Activated CD4-positive, alpha-beta T cell treated with anti-CD3 and anti-CD28 coated beads for 36 hours (primary cell): ENCODE measurements around the gene LUZP2. TPM values are rescaled to one million over a fixed set of nuclear protein-coding genes. Genes with fewer than 3 reads are reported as not detected.

ENCODE experiments used
- ATAC-seq: fragments of 200-7000 bp; cut with Tn5 transposase; one replicate; pipeline ENCODE4 v1.10.0; 2021; ENCODE audit warnings: mild to moderate bottlenecking, moderate library complexity
- CTCF ChIA-PET: fragments of 350-600 bp; sonication (Branson Sonifier 250); formaldehyde crosslinking; loops from one replicate; lab custom pipeline; 2021; ENCODE audit warnings: antibody characterized with exemption; lab: Charles Lee
- POLR2A ChIA-PET: fragments of 350-600 bp; sonication (Branson Sonifier 250); formaldehyde crosslinking; loops from one replicate; lab custom pipeline; 2021; ENCODE audit warnings: antibody characterized with exemption, inconsistent platforms; lab: Charles Lee
- DNase-seq: peaks from one replicate; pipeline ENCODE4 v3.0.0-alpha.2; 2020
- H3K27ac Mint-ChIP-seq: one replicate; pipeline ENCODE4 v1.8.0; 2021; ENCODE audit warnings: mixed read lengths
- H3K27me3 Mint-ChIP-seq: one replicate; pipeline ENCODE4 v1.8.0; 2021; ENCODE audit warnings: mixed read lengths
- H3K36me3 Mint-ChIP-seq: one replicate; pipeline ENCODE4 v1.8.0; 2021; ENCODE audit warnings: low read depth, mixed read lengths
- H3K4me1 Mint-ChIP-seq: one replicate; pipeline ENCODE4 v1.8.0; 2021; ENCODE audit warnings: mixed read lengths
- H3K4me3 Mint-ChIP-seq: one replicate; pipeline ENCODE4 v1.8.0; 2021; ENCODE audit warnings: mild to moderate bottlenecking, moderate library complexity, mixed read lengths
- H3K9me3 Mint-ChIP-seq: one replicate; pipeline ENCODE4 v1.8.0; 2021; ENCODE audit warnings: low read depth, mixed read lengths
- intact Hi-C, 2 experiments: fragments of 100-400 bp; cut with DNase I in 1 of 2; cut with micrococcal nuclease in 1 of 2; formaldehyde crosslinking; loops; one replicate each; pipeline versions ENCODE4 v1.14.2 to v1.15.1; 2022 to 2024; cut with DNase I, micrococcal nuclease
- total RNA-seq, 2 experiments: library from RNA; stranded (reverse); gene quantifications; one replicate each; pipeline ENCODE4 v1.2.3, GENCODE V29; 2021

Gene LUZP2
- total RNA-seq, 2 experiments from 2014 or later: not detected

- H3K4me1 Mint-ChIP-seq: no peaks in the 10 kb centered on the region
- intact Hi-C loops: no loop called here
- POLR2A ChIA-PET: no interaction called here
- CTCF ChIA-PET: no interaction called here
- H3K4me3 Mint-ChIP-seq: no peak overlapping the region
- H3K27ac Mint-ChIP-seq: no peak overlapping the region
- H3K36me3 Mint-ChIP-seq: no peaks in the 10 kb centered on the region
- H3K9me3 Mint-ChIP-seq: peaks cover 12% of the 10 kb centered on the region
- ATAC-seq (no peak), DNase-seq (no peak)
- no peaks in the 10 kb centered on the region for H3K27me3 Mint-ChIP-seq
Measured at GRCh38 chr11:25068451-25068850, 571.6 kb downstream of the LUZP2 start.

GRCh38 chr11:25094085-25094802, 597.4 kb downstream of the LUZP2 start:
- no peak for ATAC-seq
- Mint-ChIP-seq H3K27me3 (no peaks in the 10 kb centered on the region), H3K4me3 (no peak overlapping the region), H3K36me3 (no peaks in the 10 kb centered on the region), H3K4me1 (no peaks in the 10 kb centered on the region), H3K9me3 (peaks cover 11% of the 10 kb centered on the region), H3K27ac (no peak overlapping the region)
- ChIA-PET POLR2A (no interaction called here), CTCF (no interaction called here)
- intact Hi-C loops: no loop called here
- no peak for DNase-seq

- ChIA-PET CTCF (no interaction called here), POLR2A (no interaction called here)
- peaks cover 4% of the 10 kb centered on the region for H3K9me3 Mint-ChIP-seq
- ATAC-seq (no peak), DNase-seq (no peak)
- H3K4me3 Mint-ChIP-seq: no peak overlapping the region
- no peaks in the 10 kb centered on the region for H3K4me1 Mint-ChIP-seq
- no peak overlapping the region for H3K27ac Mint-ChIP-seq
- no peaks in the 10 kb centered on the region for H3K36me3 Mint-ChIP-seq
- intact Hi-C loops: no loop called here
- H3K27me3 Mint-ChIP-seq: no peaks in the 10 kb centered on the region
Measured at GRCh38 chr11:25119416-25119815, 622.6 kb downstream of the LUZP2 start.
